Fibroblast of the conjunctiva (primary cell): ENCODE data around the gene SLC20A1.
"Not testable (repeated sequence)": the region's sequence is repeated elsewhere in the genome, so short reads cannot be mapped to it uniquely, and the experiment has no call there.

Experiments
- DNase-seq: peaks from one replicate; pipeline ENCODE4 v3.0.0-alpha.2; 2010; ENCODE audit warnings: low read depth

Gene SLC20A1

DNA sequence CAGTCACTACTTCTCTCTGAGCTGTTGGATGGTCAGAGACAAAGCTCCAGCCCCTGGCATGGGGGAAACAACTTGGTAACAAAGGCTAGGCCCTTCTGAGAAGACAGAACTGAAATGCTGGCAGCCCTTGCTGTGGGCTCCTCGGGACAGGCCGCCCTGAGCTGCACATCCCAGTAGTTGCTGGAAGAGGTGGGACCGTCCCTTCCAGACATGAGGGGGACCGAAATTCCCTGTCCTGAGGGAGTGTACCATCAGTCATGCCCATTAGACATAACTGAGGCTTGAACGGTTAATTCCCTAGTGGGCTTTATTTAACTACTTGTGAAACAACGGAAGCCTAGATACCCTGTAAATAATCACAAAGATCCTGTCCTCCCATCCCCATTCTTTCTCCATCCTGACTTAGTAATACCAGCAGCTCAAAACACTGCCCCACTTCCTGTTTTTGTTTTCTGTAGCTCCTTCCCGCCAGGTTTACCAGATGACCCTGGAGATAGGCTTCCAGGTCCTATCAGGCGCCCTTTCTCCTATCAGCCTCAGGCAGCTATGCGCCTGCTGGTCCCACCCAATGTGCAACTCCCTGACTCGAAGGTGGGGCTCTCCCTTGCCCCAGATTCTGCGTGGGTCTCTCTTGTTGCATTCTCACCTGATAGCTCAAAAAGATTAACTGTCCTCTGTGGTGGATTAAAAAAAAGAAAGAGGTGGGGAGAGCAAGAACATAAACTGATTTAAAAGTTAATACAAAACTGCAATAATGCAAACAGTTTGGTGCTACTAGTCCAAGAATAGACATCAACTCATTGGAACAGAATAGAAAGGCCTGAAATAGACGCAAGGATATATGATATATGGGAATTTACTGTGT lies 38.0 kb downstream of the SLC20A1 start:
- no peak for DNase-seq

DNA sequence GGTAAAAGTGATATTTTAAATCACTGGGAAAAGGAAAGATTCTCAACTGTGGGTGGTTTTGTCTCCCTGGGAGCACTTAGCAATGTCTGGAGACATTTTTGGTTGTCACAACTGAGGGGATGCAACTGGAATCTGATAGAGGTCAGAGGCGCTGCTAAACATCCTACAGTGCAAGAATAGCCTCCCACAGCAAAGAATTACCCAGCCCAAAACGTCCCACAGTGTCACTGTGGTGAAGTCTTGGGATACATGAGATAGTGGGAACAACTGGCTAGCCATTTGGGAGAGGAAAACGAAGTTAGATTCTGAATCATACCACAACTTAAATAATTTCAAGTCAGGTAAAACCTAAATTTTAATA lies 38.7 kb downstream of the SLC20A1 start:
- no peak for DNase-seq

DNA sequence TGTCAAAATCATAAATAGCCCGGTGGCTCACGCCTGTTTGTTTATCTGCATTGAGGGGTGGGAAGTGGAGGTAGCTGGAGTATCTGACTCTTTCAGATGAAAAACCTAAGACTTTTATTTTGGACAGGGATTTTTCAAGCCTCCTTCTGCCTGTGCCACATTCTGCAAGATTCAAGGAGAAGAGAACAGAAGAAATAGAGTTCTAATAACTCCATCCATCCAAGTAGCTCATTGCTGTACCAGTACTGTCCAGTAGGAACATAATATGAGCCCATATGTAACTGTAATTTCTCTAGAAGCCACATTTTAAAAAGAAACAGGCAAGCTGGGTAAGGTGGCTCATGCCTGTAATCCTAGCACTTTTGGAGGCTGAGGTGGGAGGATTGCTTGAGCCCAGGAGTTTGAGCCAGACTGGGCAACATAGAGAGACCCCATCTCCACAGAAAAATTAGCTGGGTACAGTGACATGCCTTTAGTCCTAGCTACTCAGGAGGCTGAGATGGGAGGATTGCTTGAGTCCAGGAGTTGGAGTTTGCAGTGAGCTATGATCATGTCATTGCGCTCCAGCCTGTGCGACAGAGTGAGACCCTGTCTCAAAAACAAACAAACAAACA lies 39.6 kb downstream of the SLC20A1 start:
- DNase-seq = no peak

DNA sequence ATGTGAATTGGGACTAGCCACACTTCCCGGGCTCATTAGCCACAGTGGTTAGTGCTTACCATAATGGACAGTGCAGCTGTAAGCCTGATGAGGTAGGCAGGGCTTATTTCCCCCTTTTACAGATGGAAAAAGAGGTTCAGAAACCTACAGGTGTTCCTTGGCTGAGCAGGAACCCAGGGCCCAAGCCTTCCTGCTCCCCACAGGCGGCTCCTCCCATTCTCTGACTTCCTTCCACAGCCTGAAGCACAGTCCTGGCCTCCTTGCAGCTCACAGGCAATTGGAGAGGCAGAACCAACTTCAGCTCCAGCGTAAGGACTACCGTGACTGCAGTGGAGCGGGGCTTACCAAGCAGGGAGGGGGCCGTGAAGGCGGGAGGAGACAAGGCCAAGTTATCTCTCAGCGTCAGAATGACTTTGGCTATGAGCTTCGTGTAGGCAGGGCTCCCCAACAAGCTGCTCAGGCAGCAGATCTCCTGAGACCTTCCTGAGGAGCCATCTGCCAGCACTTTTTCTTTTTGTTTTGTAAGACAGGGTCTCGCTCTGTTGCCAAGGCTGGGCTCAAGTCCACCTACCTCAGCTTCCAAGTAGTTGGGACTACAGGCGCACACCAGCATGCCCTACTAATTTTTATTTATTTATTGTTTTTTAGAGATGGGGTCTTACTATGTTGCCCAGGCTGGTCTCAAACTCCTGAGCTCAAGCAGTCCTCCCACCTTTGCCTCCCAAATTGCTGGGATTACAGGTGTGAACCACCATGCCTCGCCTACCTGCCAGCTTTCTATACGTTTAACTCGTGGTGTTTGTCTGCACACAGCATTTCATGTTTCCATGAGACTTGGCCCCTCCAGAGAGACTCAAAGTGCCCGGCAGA lies 40.8 kb downstream of the SLC20A1 start:
- DNase-seq = no peak

DNA sequence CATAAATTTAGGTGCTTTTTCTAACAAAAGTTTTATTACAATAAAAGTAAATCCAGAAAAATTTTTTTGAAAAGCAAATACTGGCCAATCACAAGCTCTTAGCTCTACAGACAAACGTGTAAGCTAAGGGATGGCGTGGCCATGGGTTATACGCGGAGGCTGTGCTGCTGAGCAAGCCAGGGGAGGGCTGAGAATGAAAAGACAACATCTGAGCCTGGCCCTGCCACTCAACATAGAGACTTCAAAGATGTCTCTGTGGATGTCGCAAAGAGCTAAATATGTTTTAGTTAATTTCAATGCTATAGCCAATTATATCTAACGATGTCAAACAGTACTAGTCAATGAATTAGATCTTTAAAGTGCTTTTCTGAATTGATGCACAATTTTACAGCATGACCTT lies 41.8 kb downstream of the SLC20A1 start:
- no peak for DNase-seq

DNA sequence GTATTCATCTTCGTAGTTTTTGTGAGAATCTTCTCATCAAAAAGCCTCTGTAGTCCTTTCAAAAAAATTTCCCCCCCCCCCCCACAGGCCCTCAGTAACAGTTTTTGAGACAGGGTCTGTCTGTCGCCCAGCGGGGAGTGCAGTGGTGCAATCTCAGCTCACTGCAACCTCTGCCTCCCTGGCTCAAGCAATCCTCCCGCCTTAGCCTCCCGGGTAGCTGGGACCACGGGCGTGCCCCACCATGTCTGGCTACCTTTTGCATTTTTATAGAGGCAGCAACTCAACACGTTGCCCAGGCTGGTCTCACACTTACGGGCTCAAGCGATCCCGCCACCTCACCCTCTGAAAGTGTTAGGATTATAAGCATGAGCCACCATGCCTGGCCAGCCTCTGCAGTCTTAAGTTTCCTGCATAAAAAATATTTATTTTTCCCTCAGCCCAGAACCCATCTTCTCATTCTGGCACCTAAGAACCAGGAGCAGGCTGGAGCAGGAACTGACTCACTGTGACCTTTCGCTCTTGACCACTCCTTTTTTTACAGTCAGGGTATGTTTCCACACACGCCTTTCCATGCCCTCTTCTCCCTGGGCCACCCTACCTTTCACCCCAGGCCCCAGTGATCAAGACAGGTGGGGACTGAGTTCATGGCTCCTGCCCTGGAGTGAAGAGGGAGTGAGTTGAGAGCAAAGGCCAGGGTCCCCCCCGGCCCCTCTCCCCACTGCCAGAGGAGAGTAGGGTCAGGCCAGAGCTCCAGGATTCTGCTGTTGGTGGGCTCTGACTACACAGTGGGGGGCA lies 42.5 kb downstream of the SLC20A1 start:
- no peak for DNase-seq

DNA sequence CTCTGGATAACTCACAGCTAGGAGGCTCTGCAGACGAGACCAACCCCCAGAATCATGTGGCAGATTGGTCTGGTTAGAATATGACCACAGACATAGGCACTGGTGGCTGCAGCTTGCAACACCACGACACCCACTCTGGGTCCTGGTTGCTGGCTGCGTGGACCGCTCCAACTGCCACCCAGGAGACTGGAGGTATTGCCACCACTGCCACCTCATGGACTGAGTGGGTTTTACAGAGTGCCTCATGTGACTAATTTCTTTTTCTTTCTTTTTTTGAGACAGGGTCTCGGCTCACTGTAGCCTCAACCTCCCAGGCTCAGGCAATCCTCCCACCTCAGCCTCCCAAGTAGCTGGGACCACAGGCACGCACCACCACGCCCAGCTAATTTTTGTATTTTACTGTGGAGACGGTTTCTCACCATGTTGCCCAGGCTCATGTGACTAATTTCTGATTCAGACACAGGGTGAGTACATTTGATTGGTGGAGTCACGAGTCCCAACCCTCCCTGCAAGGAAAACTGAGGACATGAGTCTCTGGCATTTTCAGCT lies 45.2 kb downstream of the SLC20A1 start:
- peak; percentile 24 for DNase-seq

DNA sequence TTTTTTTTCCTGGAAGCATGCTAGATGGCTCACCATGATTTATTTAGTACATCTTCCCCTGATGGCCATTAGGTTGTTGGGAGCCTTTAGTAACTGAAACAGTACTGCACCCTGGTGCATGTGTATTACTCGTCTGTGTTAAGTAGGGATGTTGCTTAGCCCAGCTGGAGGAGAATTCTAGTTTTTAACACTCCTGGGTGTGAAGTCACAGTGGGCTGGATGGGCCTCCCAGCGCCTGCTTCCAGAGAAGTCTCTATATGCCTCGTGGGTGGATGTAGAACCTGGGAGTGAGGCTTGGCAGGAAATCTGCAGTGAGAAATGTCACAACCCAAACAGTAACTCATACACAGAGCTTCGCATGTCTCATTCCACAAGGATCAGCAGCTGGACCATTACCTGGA lies 46.1 kb downstream of the SLC20A1 start:
- DNase-seq = no peak

DNA sequence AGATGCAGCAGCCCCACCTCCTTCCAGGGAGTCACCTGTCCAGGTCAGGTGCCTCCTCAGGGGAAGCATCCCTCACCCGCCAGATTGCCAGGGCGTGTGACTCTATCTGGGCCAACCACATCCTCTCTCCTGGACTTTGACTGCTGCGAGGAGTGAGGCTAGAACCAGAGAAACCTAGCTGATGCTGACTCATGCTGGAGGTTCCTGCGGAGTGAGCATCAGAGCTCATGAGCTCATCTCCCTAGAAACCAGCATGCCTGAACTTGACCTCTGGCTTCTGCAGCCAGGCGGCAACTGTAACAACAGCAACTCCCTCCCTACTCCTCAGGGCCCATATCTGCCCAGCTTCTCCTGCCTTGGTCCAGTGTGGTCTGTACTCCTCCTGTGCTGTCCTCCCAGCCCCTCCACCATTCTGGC lies 46.8 kb downstream of the SLC20A1 start:
- DNase-seq = peak; percentile 91

DNA sequence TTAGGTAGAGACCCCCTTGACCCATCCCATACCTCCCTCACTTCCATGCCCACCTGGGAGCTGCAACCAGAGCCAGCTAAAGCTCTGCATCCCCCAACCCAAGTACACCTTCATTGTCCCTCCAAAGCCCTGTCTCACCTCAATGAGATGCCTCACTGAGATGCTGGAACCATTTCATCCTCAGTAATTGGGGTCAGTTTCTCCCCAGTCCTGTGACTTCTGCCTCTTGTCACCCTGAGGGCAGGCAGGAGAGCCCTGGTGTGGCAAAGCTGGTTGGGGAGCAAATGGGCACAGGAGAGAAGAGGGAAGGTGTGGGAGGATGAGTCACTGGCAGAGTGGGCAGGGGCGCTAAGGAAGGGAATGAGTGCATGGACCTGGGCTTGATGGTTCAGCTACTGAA lies 47.2 kb downstream of the SLC20A1 start:
- DNase-seq = no peak

DNA sequence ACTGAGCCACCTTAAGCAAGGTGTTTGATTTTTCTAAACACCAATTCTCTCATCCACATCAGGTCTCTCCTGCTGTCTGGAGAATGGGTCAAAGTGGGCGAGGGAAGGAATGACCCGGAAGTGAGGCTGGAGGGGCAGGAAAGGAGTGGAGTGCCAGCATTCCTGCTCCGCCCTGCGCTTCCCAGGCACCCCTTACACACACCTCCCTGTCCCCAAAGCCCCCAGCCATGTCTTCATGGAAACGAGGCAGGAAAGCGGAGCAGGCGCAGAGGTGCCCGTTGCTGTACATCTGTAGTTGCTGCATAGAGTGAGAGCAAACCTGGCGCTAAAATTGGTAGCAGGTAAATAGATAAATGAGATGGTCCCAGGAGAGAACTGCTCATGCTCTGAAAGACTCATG lies 47.9 kb downstream of the SLC20A1 start:
- DNase-seq = no peak

DNA sequence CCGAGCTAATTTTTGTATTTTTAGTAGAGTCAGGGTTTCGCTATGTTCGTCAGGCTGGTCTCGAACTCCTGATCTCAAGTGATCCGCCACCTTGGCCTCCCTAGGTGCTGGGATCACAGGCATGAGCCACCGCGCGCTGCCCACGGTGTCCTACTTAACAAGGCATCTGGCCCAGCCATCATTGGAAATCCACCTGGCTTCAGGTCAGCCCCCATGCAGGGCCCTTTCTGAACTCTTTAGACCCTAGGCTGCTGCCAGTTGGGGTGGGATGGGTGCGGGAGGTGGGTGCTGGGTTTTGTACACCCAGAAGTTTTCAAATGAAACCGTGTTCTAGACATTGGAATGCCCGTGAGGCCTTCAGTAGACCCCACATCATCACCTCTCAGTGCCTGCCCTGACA lies 48.4 kb downstream of the SLC20A1 start:
- no peak for DNase-seq

DNA sequence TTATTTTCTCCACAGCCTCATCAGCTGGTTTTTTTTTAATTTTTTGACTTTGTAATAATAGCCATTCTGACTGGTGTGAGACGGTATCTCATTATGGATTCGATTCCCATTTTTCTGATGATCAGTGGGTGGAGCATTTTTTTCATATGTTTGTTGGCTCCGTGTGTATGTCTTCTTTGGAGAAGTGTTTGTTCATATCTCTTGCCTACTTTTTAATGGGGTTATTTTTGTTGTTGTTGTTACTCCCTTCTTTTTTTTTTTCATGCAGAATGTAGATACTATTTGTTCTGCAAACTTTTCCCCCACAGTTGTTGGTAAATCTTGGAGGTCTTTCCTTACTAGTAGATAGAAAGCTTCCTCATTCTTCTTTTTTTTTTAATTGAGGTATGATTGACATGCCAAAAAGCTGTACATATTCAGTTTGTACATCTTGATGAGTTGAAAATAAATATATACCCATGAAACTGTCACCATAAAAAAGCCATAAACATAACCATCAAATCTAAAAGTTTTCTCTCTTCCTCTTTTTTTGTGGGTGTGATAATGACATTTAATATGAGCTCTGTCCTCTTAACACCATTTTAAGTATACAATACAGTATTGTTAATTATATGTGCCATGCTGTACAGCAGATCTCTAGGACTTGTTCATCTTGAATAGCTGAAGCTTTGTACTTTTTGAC lies 53.2 kb downstream of the SLC20A1 start:
- no peak for DNase-seq

DNA sequence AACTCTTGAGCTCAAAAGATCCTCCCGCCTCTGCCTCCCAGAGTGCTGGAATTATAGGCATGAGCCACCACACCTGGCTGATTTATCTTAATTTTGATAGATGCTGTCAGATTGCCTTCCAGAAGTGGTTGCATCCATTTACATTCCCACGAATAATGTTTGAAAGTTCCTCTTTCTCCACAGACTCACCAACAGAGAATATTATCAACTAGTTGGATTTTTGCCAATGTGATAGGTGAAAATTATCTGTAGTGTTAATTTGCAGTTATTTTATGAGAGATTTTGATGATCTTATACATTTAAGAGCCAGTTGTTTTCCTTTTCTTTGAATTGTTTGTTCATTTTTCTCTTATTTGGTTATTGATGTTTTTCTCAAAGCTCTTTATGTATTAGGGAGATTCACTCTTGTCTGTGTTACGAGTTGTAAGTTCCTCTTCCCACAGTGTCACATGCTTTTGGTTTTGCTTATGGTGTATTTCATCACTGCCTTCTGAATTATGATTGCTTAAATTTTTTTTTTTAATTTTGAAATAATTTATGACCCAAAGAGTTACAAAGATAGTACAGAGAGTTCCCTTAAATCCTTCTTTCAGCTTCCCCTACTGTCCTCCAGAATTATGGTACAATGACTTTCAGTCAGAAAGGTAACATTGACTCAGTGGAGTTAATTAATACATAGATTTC lies 54.4 kb downstream of the SLC20A1 start:
- DNase-seq = no peak

DNA sequence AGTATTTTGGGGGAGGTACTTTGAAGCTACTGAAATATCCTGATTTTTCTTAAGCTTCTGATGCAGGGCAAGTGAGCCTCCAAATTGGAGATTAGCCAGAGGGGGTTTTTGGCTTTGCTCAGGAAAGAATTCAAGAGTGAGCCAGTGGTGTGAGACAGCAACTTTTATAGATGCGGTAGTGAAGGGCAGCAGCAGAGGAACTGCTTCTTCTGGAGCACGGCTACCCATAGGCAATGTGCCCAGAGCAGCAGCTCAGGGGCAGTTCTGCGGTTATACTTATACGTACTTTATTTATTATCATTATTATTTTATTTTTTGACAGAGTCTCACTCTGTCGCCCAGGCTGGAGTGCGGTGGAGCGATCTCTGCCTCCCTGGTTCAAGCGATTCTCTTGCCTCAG lies 55.3 kb downstream of the SLC20A1 start:
- DNase-seq = no peak

DNA sequence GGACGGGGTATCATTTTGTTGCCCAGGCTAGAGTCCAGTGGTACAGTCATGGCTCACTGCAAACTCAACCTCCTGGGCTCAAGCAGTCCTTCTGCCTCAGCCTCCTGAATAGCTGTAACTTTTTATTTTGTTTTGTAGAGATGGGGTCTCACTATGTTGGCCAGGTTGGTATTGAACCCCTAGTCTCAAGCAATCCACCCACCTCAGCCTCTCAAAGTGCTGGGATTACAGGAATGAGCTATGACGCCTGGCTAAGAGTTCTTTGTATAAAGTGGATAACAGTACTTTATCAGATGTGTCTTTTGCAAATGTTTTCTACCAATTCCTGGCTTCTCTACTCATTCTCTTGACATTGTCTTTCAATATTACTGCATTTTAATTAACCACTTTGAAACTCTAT lies 57.9 kb downstream of the SLC20A1 start:
- no peak for DNase-seq

DNA sequence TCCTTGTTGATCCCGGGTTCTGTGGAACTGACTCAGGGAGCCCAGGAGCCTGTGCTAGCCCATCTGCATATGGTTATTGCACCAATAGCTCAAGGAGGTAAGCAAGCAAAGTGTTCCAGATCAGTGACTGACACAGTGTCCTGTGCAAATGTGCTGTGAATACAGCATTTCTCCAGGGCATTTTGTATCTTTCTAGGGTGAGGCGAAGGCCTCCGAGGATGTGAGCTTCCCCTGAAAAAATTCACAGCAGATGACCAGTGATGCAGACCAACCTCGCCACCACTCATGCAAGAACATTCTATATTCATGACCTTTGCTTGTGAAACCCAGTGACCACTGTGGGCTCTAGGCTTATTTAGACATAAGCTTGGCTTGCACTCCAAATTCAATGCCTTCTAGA lies 59.8 kb downstream of the SLC20A1 start:
- no peak for DNase-seq

DNA sequence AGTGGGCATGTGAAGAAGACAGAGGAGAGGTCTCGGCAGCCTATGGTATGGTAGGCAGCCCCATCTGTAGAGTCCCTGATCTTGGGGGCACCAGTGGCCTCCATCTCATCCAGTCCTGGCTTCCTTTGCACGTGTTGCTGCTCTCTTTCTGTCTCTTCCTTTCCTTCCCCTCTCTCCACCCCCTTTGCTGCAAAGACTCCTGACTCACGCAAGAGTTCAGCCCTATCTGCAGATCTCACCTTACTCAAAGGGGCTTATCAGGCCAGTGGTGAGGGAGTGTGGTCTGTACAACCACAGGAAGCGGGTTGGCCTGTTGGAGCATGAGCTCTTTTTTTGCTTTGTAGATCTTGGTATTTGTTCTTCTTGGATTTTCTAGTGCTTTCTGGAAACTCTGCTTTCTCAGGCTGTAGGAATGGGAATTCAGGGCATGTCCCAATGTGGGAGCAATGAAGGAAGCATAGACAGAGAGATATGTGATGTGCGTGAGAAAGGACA lies 60.5 kb downstream of the SLC20A1 start:
- no peak for DNase-seq

DNA sequence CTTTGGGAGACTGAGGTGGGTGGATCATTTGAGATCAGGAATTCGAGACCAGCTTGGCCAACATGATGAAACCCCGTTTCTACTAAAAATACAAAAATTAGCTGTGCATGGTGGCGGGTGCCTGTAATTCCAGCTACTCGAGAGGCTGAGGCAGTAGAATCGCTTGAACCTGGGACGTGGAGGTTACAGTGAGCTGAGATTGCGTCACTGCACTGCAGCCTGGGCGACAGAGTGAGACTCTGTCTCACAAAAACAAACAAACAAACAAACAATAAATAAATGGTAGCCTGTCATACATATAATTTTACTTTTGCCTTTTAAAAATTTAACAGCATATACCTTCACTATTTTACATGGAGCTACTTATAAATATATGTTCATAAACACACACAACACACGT lies 61.2 kb downstream of the SLC20A1 start:
- DNase-seq = not testable (repeated sequence)

DNA sequence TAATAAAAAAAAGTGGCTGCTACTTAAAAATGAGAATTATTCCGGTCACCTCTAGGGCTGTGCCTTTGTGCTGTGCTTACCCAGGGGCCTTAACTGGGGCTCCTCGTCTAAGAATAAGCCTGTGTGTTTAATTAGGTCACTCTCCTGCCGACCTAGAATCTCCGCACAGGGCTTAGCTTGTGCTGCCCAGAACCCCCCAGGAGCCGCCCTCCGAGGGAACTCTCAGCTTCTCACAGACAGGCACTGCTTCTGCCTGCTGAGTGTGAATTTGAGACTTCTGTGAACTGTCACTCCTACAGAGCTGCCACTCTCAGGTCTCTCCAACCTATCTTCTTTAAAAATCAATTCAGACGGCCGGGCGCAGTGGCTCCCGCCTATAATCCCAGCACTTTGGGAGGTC lies 63.2 kb downstream of the SLC20A1 start:
- no peak for DNase-seq
